OCI-LY1 (cell line): ENCODE measurements around the gene EFR3B.

Source experiments
- EZH2 ChIP-seq: fragments of 200-600 bp; sonication (generic), shearing (Covaris generic); IDR thresholded peaks from 2 replicates; pipeline ENCODE4 v1.8.0; 2017; ENCODE audit warnings: borderline replicate concordance, mixed run types, mild to moderate bottlenecking, antibody characterized with exemption, low read length, moderate library complexity, mixed read lengths
- TF ChIP-seq, protein P1 (sequence below): fragments of 200-600 bp; sonication (generic), shearing (Covaris generic); IDR thresholded peaks from 2 replicates; pipeline ENCODE4 v1.5.1; 2017; ENCODE audit warnings: mild to moderate bottlenecking, antibody characterized with exemption, low read length, moderate library complexity, mixed read lengths

DNA sequence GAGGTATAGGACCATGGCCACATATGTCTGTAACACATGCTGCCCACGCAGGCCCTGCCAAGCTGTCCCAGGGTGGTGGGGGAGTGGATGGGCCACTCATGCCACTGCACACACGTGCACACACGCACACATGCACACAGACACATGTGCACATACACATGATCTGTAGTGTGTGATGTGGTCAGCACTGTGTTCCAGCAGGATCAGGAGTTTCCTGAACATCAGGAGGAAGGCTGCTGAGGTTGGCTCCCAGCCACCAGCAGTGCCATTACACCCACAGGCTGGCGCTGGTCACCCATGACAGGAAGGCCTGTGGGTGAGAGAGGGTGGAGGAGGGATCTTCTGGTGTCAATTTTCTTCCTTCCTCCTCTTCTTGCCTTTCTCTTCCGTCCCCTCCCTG is 81.8 kb downstream of the EFR3B start:
- TF ChIP-seq, protein P1, sequence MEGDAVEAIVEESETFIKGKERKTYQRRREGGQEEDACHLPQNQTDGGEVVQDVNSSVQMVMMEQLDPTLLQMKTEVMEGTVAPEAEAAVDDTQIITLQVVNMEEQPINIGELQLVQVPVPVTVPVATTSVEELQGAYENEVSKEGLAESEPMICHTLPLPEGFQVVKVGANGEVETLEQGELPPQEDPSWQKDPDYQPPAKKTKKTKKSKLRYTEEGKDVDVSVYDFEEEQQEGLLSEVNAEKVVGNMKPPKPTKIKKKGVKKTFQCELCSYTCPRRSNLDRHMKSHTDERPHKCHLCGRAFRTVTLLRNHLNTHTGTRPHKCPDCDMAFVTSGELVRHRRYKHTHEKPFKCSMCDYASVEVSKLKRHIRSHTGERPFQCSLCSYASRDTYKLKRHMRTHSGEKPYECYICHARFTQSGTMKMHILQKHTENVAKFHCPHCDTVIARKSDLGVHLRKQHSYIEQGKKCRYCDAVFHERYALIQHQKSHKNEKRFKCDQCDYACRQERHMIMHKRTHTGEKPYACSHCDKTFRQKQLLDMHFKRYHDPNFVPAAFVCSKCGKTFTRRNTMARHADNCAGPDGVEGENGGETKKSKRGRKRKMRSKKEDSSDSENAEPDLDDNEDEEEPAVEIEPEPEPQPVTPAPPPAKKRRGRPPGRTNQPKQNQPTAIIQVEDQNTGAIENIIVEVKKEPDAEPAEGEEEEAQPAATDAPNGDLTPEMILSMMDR: no peak
- TF ChIP-seq EZH2: no peak
